Erythroblast (primary cell): ENCODE results near the gene EIF3L.

Experiments
- GATA1 ChIP-seq: IDR thresholded peaks from 2 replicates; pipeline ENCODE4 v1.6.1; 2011; ENCODE audit warnings: low read depth, mild to moderate bottlenecking, control low read depth, low read length, moderate library complexity
- POLR2A ChIP-seq: IDR thresholded peaks from 2 replicates; pipeline ENCODE4 v1.6.1; 2011; ENCODE audit warnings: mild to moderate bottlenecking, low read length

- no peak for TF ChIP-seq POLR2A
- TF ChIP-seq GATA1: no peak
Observed at GRCh38 chr22:37830093-37830842, 19.0 kb upstream of the EIF3L start.
